Measurements from ENCODE around the gene INO80E.

DNA sequence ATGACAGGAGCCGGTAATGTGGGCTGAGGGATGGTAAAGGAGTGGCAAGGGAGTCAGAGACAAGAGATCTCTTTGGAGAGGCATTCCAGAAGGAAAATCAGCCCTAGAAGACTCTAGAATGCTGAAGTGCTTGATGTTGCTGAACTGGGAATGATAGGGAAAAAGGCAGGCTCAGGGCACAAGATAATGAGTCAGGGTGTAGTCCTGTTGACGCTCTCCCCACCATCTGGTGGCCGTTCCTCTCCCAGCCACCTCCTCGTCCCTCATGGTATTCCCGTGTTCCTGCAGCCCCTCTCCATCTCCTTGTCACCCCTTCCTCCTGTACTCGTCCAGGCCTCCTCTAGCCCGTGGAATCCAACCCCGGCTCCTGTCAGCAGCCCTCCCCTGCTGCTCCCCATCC lies 58.4 kb downstream of the INO80E start:
- TF ChIP-seq POLR2A (IDR thresholded peaks at IDR 0.05; ENCODE audit: low read depth, low read length) = no peak
- TF ChIP-seq CTCF (IDR thresholded peaks at IDR 0.05; ENCODE audit: extremely low read depth in 1 of 2, insufficient read depth in 1 of 2, low read depth in 1 of 2, low read length in 2 of 2) = no peak
- TF ChIP-seq EZH2 (IDR thresholded peaks at IDR 0.05; ENCODE audit: borderline replicate concordance, low read depth, low read length, severe bottlenecking) = no peak
- TF ChIP-seq MYC (IDR thresholded peaks at IDR 0.05; ENCODE audit: low read depth, low read length) = no peak
- TF ChIP-seq, protein P1, sequence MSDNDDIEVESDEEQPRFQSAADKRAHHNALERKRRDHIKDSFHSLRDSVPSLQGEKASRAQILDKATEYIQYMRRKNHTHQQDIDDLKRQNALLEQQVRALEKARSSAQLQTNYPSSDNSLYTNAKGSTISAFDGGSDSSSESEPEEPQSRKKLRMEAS (IDR thresholded peaks at IDR 0.05; ENCODE audit: insufficient read depth, insufficient read length) = no peak
- no peak for TF ChIP-seq POLR2AphosphoS5 (IDR thresholded peaks at IDR 0.05; ENCODE audit: insufficient read depth, low read depth, low read length)
- no peak for TF ChIP-seq FOS (IDR thresholded peaks at IDR 0.05; ENCODE audit: borderline replicate concordance, insufficient read depth, low read length)

Measured in endothelial cell of umbilical vein (primary cell).